DND-41 (cell line): ENCODE results near the gene NEK7.

Experiments used
- ATAC-seq: fragments of 200-7000 bp; cut with Tn5 transposase; 3 replicates; pipeline ENCODE4 v1.9.1; 2021; ENCODE audit warnings: low read depth; ENCODE audit not compliant: insufficient read depth
- DNase-seq: peaks from one replicate; pipeline ENCODE4 v3.0.0-alpha.2; 2020
- H2AFZ ChIP-seq: 2 replicates; pipeline ENCODE4 v1.6.0; 2012; ENCODE audit warnings: low read depth, low read length
- H3K27ac ChIP-seq: 2 replicates; pipeline ENCODE4 v1.5.1; 2012; ENCODE audit warnings: low read length, inconsistent platforms
- H3K27me3 ChIP-seq: fragments of 200-600 bp; sonication (generic); 2 replicates; pipeline ENCODE4 v1.6.0; 2012; ENCODE audit warnings: low read length, mild to moderate bottlenecking, inconsistent platforms; ENCODE audit not compliant: insufficient read depth, poor library complexity
- H3K36me3 ChIP-seq: 2 replicates; pipeline ENCODE4 v1.5.1; 2012; ENCODE audit warnings: low read length, inconsistent platforms; ENCODE audit not compliant: insufficient read depth
- H3K4me1 ChIP-seq: 2 replicates; pipeline ENCODE4 v1.5.1; 2012; ENCODE audit warnings: mild to moderate bottlenecking, low read length; ENCODE audit not compliant: insufficient read depth
- H3K4me2 ChIP-seq: 2 replicates; pipeline ENCODE4 v1.6.0; 2012; ENCODE audit warnings: mild to moderate bottlenecking, moderate library complexity, low read length, inconsistent platforms; ENCODE audit not compliant: insufficient read depth
- H3K4me3 ChIP-seq, 2 experiments: fragments of 200-600 bp in 1 of 2; shearing (Covaris generic) in 1 of 2; 2 replicates each; pipeline ENCODE4 v1.5.1; 2012 to 2016; ENCODE audit warnings: inconsistent platforms in 2 of 2, low read length in 2 of 2, mild to moderate bottlenecking in 2 of 2, low read depth in 1 of 2, moderate library complexity in 1 of 2
- H3K79me2 ChIP-seq: 2 replicates; pipeline ENCODE4 v1.6.0; 2012; ENCODE audit warnings: low read length, inconsistent platforms; ENCODE audit not compliant: insufficient read depth
- H3K9ac ChIP-seq: 2 replicates; pipeline ENCODE4 v1.6.0; 2012; ENCODE audit warnings: low read depth, mild to moderate bottlenecking, inconsistent platforms, low read length, moderate library complexity
- H3K9me3 ChIP-seq: 2 replicates; pipeline ENCODE4 v1.5.1; 2012; ENCODE audit warnings: low read length, moderate library complexity, mild to moderate bottlenecking, inconsistent platforms; ENCODE audit not compliant: insufficient read depth, severe bottlenecking
- H4K20me1 ChIP-seq: 2 replicates; pipeline ENCODE4 v1.6.0; 2012; ENCODE audit warnings: low read length; ENCODE audit not compliant: insufficient read depth
- CTCF ChIP-seq: IDR thresholded peaks from 2 replicates; pipeline ENCODE4 v1.5.1; 2012; ENCODE audit warnings: borderline replicate concordance, low read length, moderate library complexity, mild to moderate bottlenecking; ENCODE audit not compliant: poor library complexity, severe bottlenecking; ENCODE audit errors: extremely low read depth
- EZH2 ChIP-seq: IDR thresholded peaks from 3 replicates; pipeline ENCODE4 v1.6.1; 2012; ENCODE audit warnings: borderline replicate concordance, low read depth, mild to moderate bottlenecking, moderate library complexity, low read length, inconsistent platforms; ENCODE audit not compliant: severe bottlenecking

NEK7 gene

DNA sequence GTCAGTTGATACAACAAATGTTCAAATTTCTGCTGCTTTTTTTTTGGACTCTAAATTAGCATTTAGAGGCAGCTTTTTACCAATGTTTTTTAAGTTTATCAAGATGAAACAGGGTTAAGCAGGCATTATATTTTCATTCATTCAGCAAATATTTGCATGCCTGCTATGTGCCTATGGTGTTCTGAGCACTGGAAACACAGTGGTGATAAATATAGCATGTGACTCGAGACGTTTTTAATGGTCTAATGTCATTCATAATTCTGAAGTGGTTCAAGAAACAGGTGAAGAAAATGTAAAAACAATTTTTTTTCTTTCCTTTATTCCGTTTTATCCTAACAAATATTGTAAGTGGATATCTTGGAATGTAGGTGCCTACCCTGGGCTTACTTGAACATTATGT is 26.8 kb downstream of the NEK7 start:
- H3K4me2 ChIP-seq = no peak overlapping the region
- peaks cover 96% of the 10 kb centered on the region for H3K79me2 ChIP-seq
- H3K27me3 ChIP-seq = no peaks in the 10 kb centered on the region
- ATAC-seq (no peak), DNase-seq (no peak)
- H3K9me3 ChIP-seq = no peaks in the 10 kb centered on the region
- H3K9ac ChIP-seq = no peak overlapping the region
- H3K4me3 ChIP-seq = no peak overlapping the region
- H2AFZ ChIP-seq = no peak overlapping the region
- no peaks in the 10 kb centered on the region for H3K36me3 ChIP-seq
- 0 out of 2 replicates have a peak overlapping the region, but pooled peaks have one; percentile 4 for H3K27ac ChIP-seq
- H3K4me1 ChIP-seq = peaks cover 90% of the 10 kb centered on the region
- peaks cover 16% of the 10 kb centered on the region; the same call in 1 of the 2 replicates for H4K20me1 ChIP-seq
- TF ChIP-seq EZH2 = no peak
- no peak for TF ChIP-seq CTCF

DNA sequence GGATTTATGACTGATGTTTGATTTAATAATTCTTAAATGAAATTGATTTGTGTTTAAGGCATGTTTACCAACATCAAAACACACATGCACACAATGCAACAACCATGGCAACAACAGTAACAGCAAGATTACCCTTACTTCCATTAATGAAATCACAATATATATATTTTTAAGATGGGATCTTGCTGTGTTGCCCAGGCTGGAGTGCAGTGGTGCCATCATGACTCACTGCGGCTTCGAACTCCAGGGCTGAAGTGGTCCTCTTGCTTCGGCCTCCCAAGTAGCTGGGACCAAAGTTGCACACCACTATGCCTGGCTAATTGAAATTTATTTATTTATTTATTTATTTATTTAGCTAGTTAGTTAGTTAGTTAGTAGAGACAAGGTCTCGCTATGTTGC is 27.7 kb downstream of the NEK7 start:
- Histone ChIP-seq H4K20me1 (peaks cover 16% of the 10 kb centered on the region; the same call in 1 of the 2 replicates), H3K9ac (no peak overlapping the region), H3K4me1 (peaks cover 85% of the 10 kb centered on the region), H3K4me2 (no peak overlapping the region), H3K36me3 (no peaks in the 10 kb centered on the region), H3K9me3 (no peaks in the 10 kb centered on the region), H3K27me3 (no peaks in the 10 kb centered on the region), H3K4me3 (no peak overlapping the region), H3K79me2 (peaks cover 99% of the 10 kb centered on the region), H3K27ac (no peak overlapping the region), H2AFZ (no peak overlapping the region)
- DNase-seq (no peak), ATAC-seq (no peak)
- TF ChIP-seq EZH2 (no peak), CTCF (no peak)

GRCh38 chr1:198185146-198185545 is 28.3 kb downstream of the NEK7 start:
- peaks cover 81% of the 10 kb centered on the region for H3K4me1 ChIP-seq
- H3K36me3 ChIP-seq = no peaks in the 10 kb centered on the region
- H3K27ac ChIP-seq = no peak overlapping the region; the same call in 1 of the 2 replicates
- H3K79me2 ChIP-seq = peaks cover 100% of the 10 kb centered on the region
- TF ChIP-seq CTCF (no peak), EZH2 (no peak)
- H3K9me3 ChIP-seq = no peaks in the 10 kb centered on the region
- no peak overlapping the region for H2AFZ ChIP-seq
- peaks cover 16% of the 10 kb centered on the region; the same call in 1 of the 2 replicates for H4K20me1 ChIP-seq
- no peak overlapping the region for H3K9ac ChIP-seq
- DNase-seq (no peak), ATAC-seq (no peak)
- no peaks in the 10 kb centered on the region for H3K27me3 ChIP-seq
- no peak overlapping the region for H3K4me3 ChIP-seq
- H3K4me2 ChIP-seq = no peak overlapping the region

DNA sequence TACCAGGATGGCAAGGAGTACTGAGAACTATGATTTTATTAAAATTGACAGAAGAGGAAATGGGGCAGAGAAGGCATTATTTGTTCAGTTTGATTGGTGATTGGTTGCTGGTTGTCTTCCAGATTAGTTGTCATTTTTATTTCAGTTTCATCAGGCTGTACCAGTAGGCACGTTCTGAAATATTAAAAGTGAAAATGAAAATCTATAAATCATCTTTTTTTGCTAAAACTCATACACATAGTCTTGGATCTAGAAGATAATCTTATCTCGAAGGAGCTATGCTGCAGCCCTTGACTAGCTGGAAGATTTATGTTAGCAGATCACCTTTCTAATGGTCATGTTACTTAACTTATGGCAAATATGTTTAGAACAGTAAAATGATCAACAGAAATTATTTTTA is 29.0 kb downstream of the NEK7 start:
- Histone ChIP-seq H3K79me2 (peaks cover 100% of the 10 kb centered on the region), H3K36me3 (no peaks in the 10 kb centered on the region), H3K9ac (no peak overlapping the region), H4K20me1 (peaks cover 16% of the 10 kb centered on the region; the same call in 1 of the 2 replicates), H3K9me3 (no peaks in the 10 kb centered on the region), H3K4me3 (no peak overlapping the region), H2AFZ (no peak overlapping the region), H3K4me1 (peaks cover 81% of the 10 kb centered on the region), H3K27ac (peak overlapping the region; percentile 6; the same call in 1 of the 2 replicates), H3K4me2 (no peak overlapping the region), H3K27me3 (no peaks in the 10 kb centered on the region)
- DNase-seq (no peak), ATAC-seq (no peak)
- TF ChIP-seq EZH2 = no peak
- TF ChIP-seq CTCF = no peak
